Right lobe of liver (tissue), 6 donors: ENCODE results near the gene TRMT1L. TPM values are rescaled to one million over a fixed set of nuclear protein-coding genes. Genes with fewer than 3 reads are reported as not detected.

Experiments
- ATAC-seq, 4 donors: fragments of 200-7000 bp; cut with Tn5 transposase; one replicate each; pipeline ENCODE4 v1.9.1; 2020; ENCODE audit warnings: mild to moderate bottlenecking in 4 of 4, moderate library complexity in 4 of 4
- DNase-seq, 3 donors: peaks; one replicate each; pipeline ENCODE4 v3.0.0-alpha.2; 2020
- H3K27ac ChIP-seq, 3 donors: fragments of 200-600 bp; one replicate each; pipeline ENCODE4 v1.8.0; 2022
- H3K27me3 ChIP-seq, 2 donors: fragments of 200-600 bp; one replicate each; pipeline ENCODE4 v1.8.0; 2022
- H3K36me3 ChIP-seq, 4 donors: fragments of 200-600 bp; sonication (generic) in 1 of 4; one replicate each; pipeline versions ENCODE4 v1.5.1 to v1.8.0; 2017 to 2022; ENCODE audit warnings: control low read depth in 1 of 4
- H3K4me1 ChIP-seq, 4 donors: fragments of 200-600 bp; sonication (generic) in 1 of 4; one replicate each; pipeline versions ENCODE4 v1.5.1 to v1.8.0; 2017 to 2022; ENCODE audit warnings: control low read depth in 1 of 4
- H3K4me3 ChIP-seq, 3 donors: fragments of 200-600 bp; one replicate each; pipeline ENCODE4 v1.8.0; 2022
- H3K9me3 ChIP-seq, 4 donors: fragments of 200-600 bp; sonication (generic) in 1 of 4; one replicate each; pipeline versions ENCODE4 v1.5.1 to v1.8.0; 2017 to 2022; ENCODE audit warnings: control low read depth in 1 of 4
- CTCF ChIP-seq, 4 donors: fragments of 200-600 bp in 3 of 4; fragments of 450-650 bp in 1 of 4; IDR thresholded peaks; one replicate each; pipeline versions ENCODE4 v1.5.1 to v1.8.0; 2016 to 2022; ENCODE audit warnings: antibody characterized with exemption in 4 of 4, mild to moderate bottlenecking in 2 of 4
- POLR2A ChIP-seq: fragments of 450-650 bp; IDR thresholded peaks from one replicate; pipeline ENCODE4 v1.6.1; 2017; ENCODE audit warnings: antibody characterized with exemption, mild to moderate bottlenecking
- WGBS: methylation state at CpG from one replicate; pipeline ENCODE4 v1.1.6; 2018; ENCODE audit warnings: low coverage, low lambda C conversion rate; ENCODE audit not compliant: insufficient coverage; ENCODE audit errors: missing lambda C conversion rate; 5-methylcytosine and 5-hydroxymethylcytosine counted together
- intact Hi-C, 2 donors: fragments of 100-400 bp; cut with DNase I; formaldehyde crosslinking; loops; one replicate each; pipeline versions ENCODE4 v1.11.2 to v1.14.1; 2022
- total RNA-seq, 6 experiments: library from RNA; depleted of rRNA in 2 of 6; stranded (reverse); fragments of >200 nt in 2 of 6; fragmentation: NEBNext Ultra II Directional in 3 of 6; extraction: Animal tissue kit (Norgen Biotek cat#: 25700) in 3 of 6; gene quantifications; one replicate each; pipeline versions ENCODE4 v1.1.0 to v1.2.4, GENCODE V29; 2016 to 2023
- donor health status: DM: no; HTN: yes; CAD: no.
- donor health status: DM: no; HTN: no; CAD: no.
- donor health status: DM: no; HTN: no; CAD: no.
- donor health status: DM: no; HTN: yes; CAD: no.
- donor health status: DM: no; HTN: yes; CAD: no.

The TRMT1L gene
- total RNA-seq, 6 experiments from 2014 or later: 7.9 to 19.2 (median 10.3) TPM

GRCh38 chr1:185074307-185074706 lies 82.4 kb downstream of the TRMT1L start:
- no peak overlapping the region for H3K27ac ChIP-seq
- no peak for TF ChIP-seq CTCF (IDR thresholded peaks at IDR 0.05)
- TF ChIP-seq POLR2A: no peak
- H3K27me3 ChIP-seq: no peaks in the 10 kb centered on the region
- H3K4me1 ChIP-seq: peaks cover 0 to 1% (median 0%) of the 10 kb centered on the region in 4 donors
- ATAC-seq: no peak
- no peaks in the 10 kb centered on the region for H3K9me3 ChIP-seq
- H3K36me3 ChIP-seq: no peaks in the 10 kb centered on the region
- no peak overlapping the region for H3K4me3 ChIP-seq
- no peak for DNase-seq
- intact Hi-C loops: no loop called here

GRCh38 chr1:185073725-185074124 lies 83.0 kb downstream of the TRMT1L start:
- no peaks in the 10 kb centered on the region for H3K27me3 ChIP-seq
- H3K9me3 ChIP-seq: no peaks in the 10 kb centered on the region
- H3K27ac ChIP-seq: no peak overlapping the region
- H3K4me3 ChIP-seq: no peak overlapping the region
- intact Hi-C loops: no loop called here
- no peaks in the 10 kb centered on the region for H3K36me3 ChIP-seq
- TF ChIP-seq POLR2A (no peak), CTCF (IDR thresholded peaks at IDR 0.05) (no peak)
- H3K4me1 ChIP-seq: peaks cover 0 to 1% (median 0%) of the 10 kb centered on the region in 4 donors
- WGBS: no CpG with 5 or more reads among the region's 2 CpGs
- DNase-seq (no peak), ATAC-seq (no peak)

- DNase-seq (no peak), ATAC-seq (no peak)
- Histone ChIP-seq H3K27ac (no peak overlapping the region), H3K4me1 (no peaks in the 10 kb centered on the region), H3K4me3 (no peak overlapping the region), H3K36me3 (no peaks in the 10 kb centered on the region), H3K9me3 (no peaks in the 10 kb centered on the region), H3K27me3 (no peaks in the 10 kb centered on the region)
- TF ChIP-seq POLR2A (no peak), CTCF (IDR thresholded peaks at IDR 0.05) (no peak)
- intact Hi-C loops: no loop called here
Measured at GRCh38 chr1:185070051-185070450, 86.7 kb downstream of the TRMT1L start.

- Histone ChIP-seq H3K27ac (no peak overlapping the region), H3K9me3 (no peaks in the 10 kb centered on the region), H3K36me3 (no peaks in the 10 kb centered on the region), H3K4me3 (no peak overlapping the region), H3K4me1 (no peaks in the 10 kb centered on the region), H3K27me3 (no peaks in the 10 kb centered on the region)
- no peak for DNase-seq
- intact Hi-C loops: no loop called here
- WGBS: 84% methylated on average over 4 of the region's 4 CpGs
- ATAC-seq: no peak
- TF ChIP-seq POLR2A (no peak), CTCF (IDR thresholded peaks at IDR 0.05) (no peak)
Measured at GRCh38 chr1:185069202-185069772, 87.5 kb downstream of the TRMT1L start.

- DNase-seq (no peak), ATAC-seq (no peak)
- H3K4me3 ChIP-seq: no peak overlapping the region
- no peaks in the 10 kb centered on the region for H3K27me3 ChIP-seq
- no peaks in the 10 kb centered on the region for H3K36me3 ChIP-seq
- H3K27ac ChIP-seq: no peak overlapping the region
- no peaks in the 10 kb centered on the region for H3K4me1 ChIP-seq
- TF ChIP-seq POLR2A (no peak), CTCF (IDR thresholded peaks at IDR 0.05) (no peak)
- intact Hi-C loops: no loop called here
- no peaks in the 10 kb centered on the region for H3K9me3 ChIP-seq
Measured at GRCh38 chr1:185068341-185068740, 88.4 kb downstream of the TRMT1L start.
